COLO829 (cell line): ENCODE measurements around the gene PATZ1.

Experiments used
- DNase-seq: peaks from one replicate; pipeline ENCODE4 v3.0.0; 2012; ENCODE audit warnings: low spot score

Gene PATZ1

GRCh38 chr22:31282748-31283468 is 63.2 kb downstream of the PATZ1 start:
- no peak for DNase-seq

- DNase-seq, result no peak
Observed at GRCh38 chr22:31281733-31282132, 64.4 kb downstream of the PATZ1 start.

GRCh38 chr22:31279821-31280505 is 66.2 kb downstream of the PATZ1 start:
- no peak for DNase-seq

GRCh38 chr22:31279327-31279669 is 66.8 kb downstream of the PATZ1 start:
- DNase-seq, result no peak

GRCh38 chr22:31278626-31279326 is 67.4 kb downstream of the PATZ1 start:
- no peak for DNase-seq

- no peak for DNase-seq
Observed at GRCh38 chr22:31278151-31278621, 68.0 kb downstream of the PATZ1 start.

- no peak for DNase-seq
Observed at GRCh38 chr22:31277741-31278140, 68.4 kb downstream of the PATZ1 start.

GRCh38 chr22:31276426-31277167 is 69.5 kb downstream of the PATZ1 start:
- DNase-seq, result no peak
